B cell (primary cell): ENCODE measurements around the gene ZNF334. TPM values are rescaled to one million over a fixed set of nuclear protein-coding genes. Genes with fewer than 3 reads are reported as not detected.

Experiments
- ATAC-seq: fragments of 200-7000 bp; cut with Tn5 transposase; one replicate; pipeline ENCODE4 v1.10.0; 2021; ENCODE audit warnings: low read depth, mild to moderate bottlenecking, moderate number of reproducible peaks, moderate library complexity
- CTCF ChIA-PET: fragments of 350-600 bp; sonication (Branson Sonifier 250); formaldehyde crosslinking; loops from one replicate; lab custom pipeline; 2021; ENCODE audit warnings: antibody characterized with exemption, inconsistent platforms; lab: Charles Lee
- POLR2A ChIA-PET: fragments of 350-600 bp; sonication (Branson Sonifier 250); formaldehyde crosslinking; loops from one replicate; lab custom pipeline; 2021; ENCODE audit warnings: antibody characterized with exemption; lab: Charles Lee
- DNase-seq: peaks from one replicate; pipeline ENCODE4 v3.0.0; 2013
- H2AFZ ChIP-seq: 2 replicates; pipeline ENCODE4 v1.6.1; 2012; ENCODE audit warnings: mild to moderate bottlenecking, low read depth, low read length; ENCODE audit not compliant: insufficient read depth, poor library complexity, severe bottlenecking
- H3K27ac ChIP-seq, 2 donors: 1 replicate in 1 of 2; 2 replicates in 1 of 2; pipeline ENCODE4 v1.5.1; 2012 to 2013; ENCODE audit warnings: low read length in 2 of 2, mild to moderate bottlenecking in 2 of 2, moderate library complexity in 1 of 2
- H3K27me3 ChIP-seq, 4 experiments: fragments of 200-600 bp in 1 of 4; sonication (generic) in 1 of 4; replicated peaks in 1 of 4; 1 replicate in 2 of 4; 2 replicates in 2 of 4; pipeline versions ENCODE4 v1.6.1 to v1.7.0; 2013 to 2016; ENCODE audit warnings: low read length in 3 of 4, mild to moderate bottlenecking in 2 of 4, mixed read lengths in 1 of 4, moderate library complexity in 1 of 4; ENCODE audit not compliant: insufficient read depth in 4 of 4, control insufficient read depth in 3 of 4; ENCODE audit errors: control extremely low read depth in 1 of 4
- H3K36me3 ChIP-seq, 2 experiments: replicated peaks in 1 of 2; 1 replicate in 1 of 2; 2 replicates in 1 of 2; pipeline versions ENCODE4 v1.6.1 to v1.7.1; 2013; ENCODE audit warnings: low read length in 1 of 2; ENCODE audit not compliant: insufficient read depth in 2 of 2, control insufficient read depth in 1 of 2; ENCODE audit errors: control extremely low read depth in 1 of 2, extremely low read depth in 1 of 2
- H3K4me1 ChIP-seq, 2 donors: fragments of 200-600 bp in 1 of 2; sonication (generic) in 1 of 2; 1 replicate in 1 of 2; 2 replicates in 1 of 2; pipeline versions ENCODE4 v1.5.1 to v1.6.1; 2013 to 2017; ENCODE audit warnings: low read length in 2 of 2; ENCODE audit not compliant: control insufficient read depth in 2 of 2, insufficient read depth in 2 of 2
- H3K4me2 ChIP-seq: replicated peaks from 2 replicates; pipeline ENCODE3; 2012; ENCODE audit warnings: mild to moderate bottlenecking, low read depth, low read length; ENCODE audit not compliant: poor library complexity, severe bottlenecking
- H3K4me3 ChIP-seq, 5 experiments: fragments of 200-600 bp in 1 of 5; sonication (generic) in 1 of 5; 1 replicate in 3 of 5; 2 replicates in 2 of 5; pipeline versions ENCODE4 v1.5.1 to v1.7.0; 2011 to 2016; ENCODE audit warnings: low read length in 4 of 5, mild to moderate bottlenecking in 4 of 5, low read depth in 2 of 5, control low read depth in 1 of 5, moderate library complexity in 1 of 5; ENCODE audit not compliant: insufficient read depth in 1 of 5; ENCODE audit errors: control extremely low read depth in 1 of 5, extremely low read depth in 1 of 5
- H3K79me2 ChIP-seq: fragments of 200-600 bp; sonication (generic); one replicate; pipeline ENCODE4 v1.6.0; 2016; ENCODE audit warnings: low read length; ENCODE audit not compliant: control insufficient read depth, insufficient read depth
- H3K9ac ChIP-seq: fragments of 200-600 bp; sonication (generic); 2 replicates; pipeline ENCODE4 v1.6.1; 2017; ENCODE audit warnings: mild to moderate bottlenecking, low read length, moderate library complexity
- H3K9me3 ChIP-seq, 3 donors: one replicate each; pipeline versions ENCODE4 v1.6.1 to v1.7.1; 2013; ENCODE audit warnings: low read length in 2 of 3; ENCODE audit not compliant: control insufficient read depth in 2 of 3, insufficient read depth in 1 of 3; ENCODE audit errors: control extremely low read depth in 1 of 3
- H4K20me1 ChIP-seq: 2 replicates; pipeline ENCODE4 v1.6.0; 2012; ENCODE audit warnings: mild to moderate bottlenecking, low read length; ENCODE audit not compliant: insufficient read depth, control insufficient read depth, poor library complexity, severe bottlenecking
- H3K27ac Mint-ChIP-seq: one replicate; pipeline ENCODE4 v1.8.0; 2021; ENCODE audit warnings: mixed read lengths
- H3K27me3 Mint-ChIP-seq: one replicate; pipeline ENCODE4 v1.8.0; 2021; ENCODE audit warnings: mixed read lengths
- H3K4me1 Mint-ChIP-seq: one replicate; pipeline ENCODE4 v1.8.0; 2021; ENCODE audit warnings: mixed read lengths
- H3K4me3 Mint-ChIP-seq: one replicate; pipeline ENCODE4 v1.8.0; 2021; ENCODE audit warnings: mixed read lengths
- H3K9me3 Mint-ChIP-seq: one replicate; pipeline ENCODE4 v1.8.0; 2022; ENCODE audit warnings: mixed read lengths; ENCODE audit not compliant: insufficient read depth
- EZH2 ChIP-seq: IDR thresholded peaks from 2 replicates; pipeline ENCODE4 v1.6.1; 2012; ENCODE audit warnings: borderline replicate concordance, low read depth, mild to moderate bottlenecking, moderate library complexity, low read length; ENCODE audit not compliant: insufficient read depth, poor library complexity, severe bottlenecking
- WGBS: methylation state at CpG from one replicate; pipeline ENCODE4 v1.1.5; 2013; ENCODE audit warnings: missing lambda C conversion rate; ENCODE audit not compliant: insufficient coverage; 5-methylcytosine and 5-hydroxymethylcytosine counted together
- intact Hi-C: fragments of 100-400 bp; cut with micrococcal nuclease; formaldehyde crosslinking; loops from one replicate; pipeline ENCODE4 v1.10.0; 2022
- polyA plus RNA-seq: library from polyadenylated mRNA; depleted of rRNA; stranded (reverse); fragments of >200 nt; gene quantifications from 2 replicates; pipeline ENCODE4 v1.2.3, GENCODE V29; 2012
- total RNA-seq, 2 donors: library from RNA; stranded (reverse); fragments of 120-200 nt in 1 of 2; gene quantifications; 1 replicate in 1 of 2; 2 replicates in 1 of 2; pipeline versions ENCODE4 v1.2.3 to v1.2.4, GENCODE V29; 2013 to 2022
- TF ChIP-seq, protein P1 (sequence below): fragments of 200-600 bp; IDR thresholded peaks from one replicate; pipeline ENCODE4 v1.8.0; 2022; ENCODE audit warnings: antibody characterized with exemption, mild to moderate bottlenecking

ZNF334 gene
- total and polyA plus RNA-seq, 2 donors (not counting 1 experiment from before 2014, with no cell fraction given): 0.22 to 0.30 TPM

DNA sequence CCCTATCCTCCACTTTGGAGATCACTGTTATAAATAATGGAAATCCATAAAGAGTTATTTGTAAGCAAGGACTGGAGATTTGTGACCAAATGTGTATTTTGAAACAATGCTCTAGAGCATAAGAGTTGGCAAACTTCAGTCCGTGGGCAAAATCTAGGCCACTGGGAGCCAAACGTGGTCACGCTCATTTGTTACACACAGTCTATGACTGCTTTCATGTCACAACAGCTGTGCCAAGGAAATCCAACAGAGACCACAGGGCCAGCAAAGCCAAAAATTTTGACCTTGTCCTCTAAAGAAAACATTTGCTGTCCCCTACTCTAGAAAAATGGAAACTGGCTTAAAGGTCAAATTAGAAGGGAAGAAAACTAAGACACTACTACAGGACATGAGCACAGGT, 7.9 kb downstream of the ZNF334 start:
- H3K27me3 ChIP-seq: peaks cover 0 to 7% (median 2%) of the 10 kb centered on the region in 4 experiments
- TF ChIP-seq EZH2: no peak
- TF ChIP-seq, protein P1, sequence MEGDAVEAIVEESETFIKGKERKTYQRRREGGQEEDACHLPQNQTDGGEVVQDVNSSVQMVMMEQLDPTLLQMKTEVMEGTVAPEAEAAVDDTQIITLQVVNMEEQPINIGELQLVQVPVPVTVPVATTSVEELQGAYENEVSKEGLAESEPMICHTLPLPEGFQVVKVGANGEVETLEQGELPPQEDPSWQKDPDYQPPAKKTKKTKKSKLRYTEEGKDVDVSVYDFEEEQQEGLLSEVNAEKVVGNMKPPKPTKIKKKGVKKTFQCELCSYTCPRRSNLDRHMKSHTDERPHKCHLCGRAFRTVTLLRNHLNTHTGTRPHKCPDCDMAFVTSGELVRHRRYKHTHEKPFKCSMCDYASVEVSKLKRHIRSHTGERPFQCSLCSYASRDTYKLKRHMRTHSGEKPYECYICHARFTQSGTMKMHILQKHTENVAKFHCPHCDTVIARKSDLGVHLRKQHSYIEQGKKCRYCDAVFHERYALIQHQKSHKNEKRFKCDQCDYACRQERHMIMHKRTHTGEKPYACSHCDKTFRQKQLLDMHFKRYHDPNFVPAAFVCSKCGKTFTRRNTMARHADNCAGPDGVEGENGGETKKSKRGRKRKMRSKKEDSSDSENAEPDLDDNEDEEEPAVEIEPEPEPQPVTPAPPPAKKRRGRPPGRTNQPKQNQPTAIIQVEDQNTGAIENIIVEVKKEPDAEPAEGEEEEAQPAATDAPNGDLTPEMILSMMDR: no peak
- H3K27ac ChIP-seq: no peak overlapping the region
- H3K27me3 Mint-ChIP-seq: peaks cover 33% of the 10 kb centered on the region
- POLR2A ChIA-PET: no interaction called here
- intact Hi-C loops: no loop called here
- H3K4me1 Mint-ChIP-seq: no peaks in the 10 kb centered on the region
- no peak overlapping the region for H3K4me2 ChIP-seq
- CTCF ChIA-PET: no interaction called here
- H3K4me3 ChIP-seq: no peak overlapping the region
- H3K79me2 ChIP-seq: no peaks in the 10 kb centered on the region
- no peak overlapping the region for H2AFZ ChIP-seq
- no peak overlapping the region for H3K27ac Mint-ChIP-seq
- peaks cover 16% of the 10 kb centered on the region for H3K9me3 Mint-ChIP-seq
- peaks cover 0 to 29% (median 1%) of the 10 kb centered on the region in 3 donors for H3K9me3 ChIP-seq
- no peak overlapping the region for H3K4me3 Mint-ChIP-seq
- H3K9ac ChIP-seq: no peak overlapping the region
- DNase-seq (no peak), ATAC-seq (no peak)
- H4K20me1 ChIP-seq: no peaks in the 10 kb centered on the region
- no peaks in the 10 kb centered on the region for H3K36me3 ChIP-seq
- WGBS: 97% methylated on average over 3 of the region's 3 CpGs
- H3K4me1 ChIP-seq: no peaks in the 10 kb centered on the region

DNA sequence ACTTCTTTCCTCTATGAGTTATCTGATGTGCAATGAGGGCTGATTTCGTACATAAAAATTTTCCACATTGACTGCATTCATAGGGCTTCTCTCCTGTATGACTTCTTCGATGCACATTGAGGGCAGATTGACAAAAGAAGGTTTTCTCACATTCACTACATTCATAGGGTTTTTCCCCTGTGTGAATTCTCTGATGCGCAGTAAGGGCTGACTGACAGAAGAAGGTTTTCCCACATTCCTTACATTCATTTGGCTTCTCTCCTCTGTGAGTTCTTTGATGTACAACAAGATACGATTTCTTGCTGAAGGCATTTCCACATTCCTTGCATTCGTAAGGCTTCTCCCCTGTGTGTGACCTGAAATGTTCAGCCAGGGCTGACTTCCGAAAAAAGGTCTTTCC, 11.4 kb downstream of the ZNF334 start:
- Mint-ChIP-seq H3K27me3 (peaks cover 33% of the 10 kb centered on the region), H3K9me3 (peaks cover 16% of the 10 kb centered on the region), H3K4me3 (no peak overlapping the region), H3K27ac (no peak overlapping the region), H3K4me1 (no peaks in the 10 kb centered on the region)
- H3K9ac ChIP-seq: no peak overlapping the region
- peaks cover 0 to 7% (median 0%) of the 10 kb centered on the region in 4 experiments for H3K27me3 ChIP-seq
- TF ChIP-seq EZH2: no peak
- TF ChIP-seq, protein P1: no peak
- WGBS: 89% methylated on average over 3 of the region's 6 CpGs
- no peak for DNase-seq
- intact Hi-C loops: no loop called here
- CTCF ChIA-PET: no interaction called here
- no peak overlapping the region for H3K27ac ChIP-seq
- no peak overlapping the region for H3K4me3 ChIP-seq
- no peaks in the 10 kb centered on the region for H3K36me3 ChIP-seq
- no peaks in the 10 kb centered on the region for H3K4me1 ChIP-seq
- H3K9me3 ChIP-seq: peaks cover 0 to 38% (median 1%) of the 10 kb centered on the region in 3 donors
- POLR2A ChIA-PET: no interaction called here
- no peak overlapping the region for H3K4me2 ChIP-seq
- no peaks in the 10 kb centered on the region for H4K20me1 ChIP-seq
- no peak overlapping the region for H2AFZ ChIP-seq
- H3K79me2 ChIP-seq: no peaks in the 10 kb centered on the region
- ATAC-seq: no peak
